NOMO-1 (cell line): ENCODE results near the gene STARD13.

ENCODE experiments used
- DNase-seq, 2 experiments: peaks; one replicate each; lab custom pipeline; 2025; ENCODE audit not compliant: unreplicated experiment in 2 of 2; lab: John Stamatoyannopoulos, UW

The STARD13 gene

GRCh38 chr13:33072282-33072681 is 213.3 kb downstream of the STARD13 start:
- DNase-seq = no peak

- no peak for DNase-seq
Measured at GRCh38 chr13:33070713-33071112, 214.8 kb downstream of the STARD13 start.

- no peak for DNase-seq
Measured at GRCh38 chr13:33069365-33069764, 216.2 kb downstream of the STARD13 start.

GRCh38 chr13:33066329-33066728 is 219.2 kb downstream of the STARD13 start:
- no peak for DNase-seq

GRCh38 chr13:33060815-33061214 is 224.7 kb downstream of the STARD13 start:
- DNase-seq = no peak

GRCh38 chr13:33058776-33059327 is 226.7 kb downstream of the STARD13 start:
- DNase-seq = no peak

GRCh38 chr13:33057019-33057780 is 228.4 kb downstream of the STARD13 start:
- no peak for DNase-seq

- DNase-seq = no peak
Measured at GRCh38 chr13:33053397-33054066, 232.0 kb downstream of the STARD13 start.
